ENCODE measurements around the gene DAPK1. TPM values are rescaled to one million over a fixed set of nuclear protein-coding genes. Genes with fewer than 3 reads are reported as not detected.

DAPK1 gene
- total and polyA plus RNA-seq, 2 experiments from 2014 or later: 44.4 to 62.3 TPM

DNA sequence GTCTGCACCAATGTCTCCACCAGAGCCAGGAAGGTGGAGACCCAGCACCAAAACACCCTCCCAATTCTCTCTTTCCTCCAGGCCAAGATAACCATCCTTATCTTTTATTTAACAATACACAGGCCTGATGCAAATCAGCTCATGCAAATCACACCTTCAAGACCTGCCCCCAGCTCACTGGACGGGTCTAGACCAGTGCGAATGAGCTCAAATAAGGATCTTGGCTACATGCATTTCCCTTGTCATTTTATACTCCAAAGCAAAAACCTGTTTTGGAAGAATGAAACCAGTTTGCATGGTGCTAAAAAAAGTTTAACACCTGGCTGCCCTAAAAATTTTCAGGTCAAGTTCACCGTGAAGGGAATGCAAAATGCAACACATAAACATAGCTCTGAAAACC, 31.9 kb upstream of the DAPK1 start:
- Histone ChIP-seq H3K27me3 (no peaks in the 10 kb centered on the region), H3K27ac (no peak overlapping the region), H4K20me1 (ENCODE audit: insufficient read depth, poor library complexity, severe bottlenecking) (no peaks in the 10 kb centered on the region), H3K9me2 (replicated peaks; ENCODE audit: insufficient read depth) (no peaks in the 10 kb centered on the region), H2AFZ (no peak overlapping the region), H3K9me3 (ENCODE audit: low read depth) (no peaks in the 10 kb centered on the region), H3K79me2 (no peaks in the 10 kb centered on the region), H3K4me1 (ENCODE audit: insufficient read depth) (no peaks in the 10 kb centered on the region), H3K36me3 (replicated peaks; ENCODE audit: insufficient read depth, low read depth) (no peaks in the 10 kb centered on the region), H3K4me2 (no peak overlapping the region), H3K4me3 (no peak overlapping the region)
- 83% methylated on average over 3 of the region's 3 CpGs for WGBS (ENCODE audit: low lambda C conversion rate, missing lambda C conversion rate)
- DNase-seq (ENCODE audit: low spot score): no peak
- no peak for TF ChIP-seq EZH2phosphoT487 (IDR thresholded peaks at IDR 0.05; ENCODE audit: low read depth, severe bottlenecking, unreplicated experiment)
- TF ChIP-seq, protein P1, sequence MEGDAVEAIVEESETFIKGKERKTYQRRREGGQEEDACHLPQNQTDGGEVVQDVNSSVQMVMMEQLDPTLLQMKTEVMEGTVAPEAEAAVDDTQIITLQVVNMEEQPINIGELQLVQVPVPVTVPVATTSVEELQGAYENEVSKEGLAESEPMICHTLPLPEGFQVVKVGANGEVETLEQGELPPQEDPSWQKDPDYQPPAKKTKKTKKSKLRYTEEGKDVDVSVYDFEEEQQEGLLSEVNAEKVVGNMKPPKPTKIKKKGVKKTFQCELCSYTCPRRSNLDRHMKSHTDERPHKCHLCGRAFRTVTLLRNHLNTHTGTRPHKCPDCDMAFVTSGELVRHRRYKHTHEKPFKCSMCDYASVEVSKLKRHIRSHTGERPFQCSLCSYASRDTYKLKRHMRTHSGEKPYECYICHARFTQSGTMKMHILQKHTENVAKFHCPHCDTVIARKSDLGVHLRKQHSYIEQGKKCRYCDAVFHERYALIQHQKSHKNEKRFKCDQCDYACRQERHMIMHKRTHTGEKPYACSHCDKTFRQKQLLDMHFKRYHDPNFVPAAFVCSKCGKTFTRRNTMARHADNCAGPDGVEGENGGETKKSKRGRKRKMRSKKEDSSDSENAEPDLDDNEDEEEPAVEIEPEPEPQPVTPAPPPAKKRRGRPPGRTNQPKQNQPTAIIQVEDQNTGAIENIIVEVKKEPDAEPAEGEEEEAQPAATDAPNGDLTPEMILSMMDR (IDR thresholded peaks at IDR 0.05; ENCODE audit: poor library complexity): no peak
- no peak for TF ChIP-seq EZH2 (IDR thresholded peaks at IDR 0.05; ENCODE audit: borderline replicate concordance)

DNA sequence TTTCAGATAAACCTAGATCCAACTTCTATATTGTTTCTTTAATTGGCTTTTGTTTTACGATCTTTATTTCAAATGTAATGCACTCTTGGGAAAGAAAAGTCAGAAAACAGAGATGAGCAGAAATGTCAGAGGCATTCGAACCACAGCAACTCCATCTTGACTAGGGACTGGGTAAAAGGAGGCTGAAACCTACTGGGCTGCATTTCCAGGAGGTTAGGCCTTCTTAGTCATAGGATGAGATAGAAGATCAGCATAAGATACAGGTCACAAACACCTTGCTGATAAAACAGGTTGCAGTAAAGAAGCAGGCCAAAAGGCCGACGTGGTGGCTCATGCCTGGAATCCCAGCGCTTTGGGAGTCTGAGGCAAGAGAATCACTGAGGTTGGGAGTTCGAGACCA, 30.5 kb upstream of the DAPK1 start:
- 92% methylated on average over 6 of the region's 6 CpGs for WGBS (ENCODE audit: low lambda C conversion rate, missing lambda C conversion rate)
- Histone ChIP-seq H4K20me1 (ENCODE audit: insufficient read depth, poor library complexity, severe bottlenecking) (no peaks in the 10 kb centered on the region), H3K4me1 (ENCODE audit: insufficient read depth) (no peaks in the 10 kb centered on the region)

DNA sequence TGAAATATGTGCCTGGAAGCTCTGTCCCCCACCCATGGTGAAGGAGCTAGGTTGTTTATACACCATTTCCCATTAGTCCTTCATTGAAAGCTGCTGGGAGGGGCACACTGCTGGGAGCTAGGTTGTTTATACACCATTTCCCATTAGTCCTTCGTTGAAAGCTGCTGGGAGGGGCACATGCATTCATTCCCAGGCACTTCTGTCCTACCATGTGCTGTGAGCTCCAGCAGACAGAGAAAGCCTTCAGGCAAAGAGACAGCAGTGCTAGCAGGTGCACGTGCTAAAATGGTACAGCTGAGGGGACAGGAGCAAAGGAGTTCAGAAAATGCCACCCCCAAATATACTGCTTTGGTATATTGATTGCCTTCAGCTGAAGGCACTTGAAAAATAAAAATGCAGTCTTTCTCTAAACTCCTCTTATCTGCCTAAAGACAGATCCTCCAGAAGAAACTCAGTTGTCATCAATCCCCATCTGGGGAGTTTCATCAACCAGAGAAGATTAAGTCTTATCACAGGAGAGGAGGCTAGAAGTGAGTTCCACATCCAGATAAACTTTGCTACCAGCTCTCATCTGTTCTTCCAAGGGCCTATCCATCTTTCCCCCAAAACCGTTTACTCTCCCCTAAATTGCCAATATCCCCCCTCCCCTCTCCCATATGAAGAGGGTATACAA, 27.7 kb upstream of the DAPK1 start:
- TF ChIP-seq, protein P1 (IDR thresholded peaks at IDR 0.05; ENCODE audit: poor library complexity): no peak
- TF ChIP-seq EZH2phosphoT487 (IDR thresholded peaks at IDR 0.05; ENCODE audit: low read depth, severe bottlenecking, unreplicated experiment) (no peak), EZH2 (IDR thresholded peaks at IDR 0.05; ENCODE audit: borderline replicate concordance) (no peak)
- H3K9me3 ChIP-seq (ENCODE audit: low read depth): no peaks in the 10 kb centered on the region
- H2AFZ ChIP-seq: no peak overlapping the region
- H3K36me3 ChIP-seq (replicated peaks; ENCODE audit: insufficient read depth, low read depth): no peaks in the 10 kb centered on the region
- H3K79me2 ChIP-seq: no peaks in the 10 kb centered on the region
- no peak for DNase-seq (ENCODE audit: low spot score)
- WGBS (ENCODE audit: low lambda C conversion rate, missing lambda C conversion rate): 33% methylated on average over 3 of the region's 3 CpGs
- no peaks in the 10 kb centered on the region for H3K27me3 ChIP-seq
- no peaks in the 10 kb centered on the region for H3K9me2 ChIP-seq (replicated peaks; ENCODE audit: insufficient read depth)
- H4K20me1 ChIP-seq (ENCODE audit: insufficient read depth, poor library complexity, severe bottlenecking): no peaks in the 10 kb centered on the region
- H3K4me1 ChIP-seq (ENCODE audit: insufficient read depth): no peaks in the 10 kb centered on the region
- no peak overlapping the region for H3K4me3 ChIP-seq
- no peak overlapping the region for H3K4me2 ChIP-seq
- H3K27ac ChIP-seq: no peak overlapping the region

More for the DNA sequence above, 30.5 kb upstream of the DAPK1 start:
- TF ChIP-seq EZH2 (IDR thresholded peaks at IDR 0.05; ENCODE audit: borderline replicate concordance): no peak
- TF ChIP-seq, protein P1 (IDR thresholded peaks at IDR 0.05; ENCODE audit: poor library complexity): no peak
- TF ChIP-seq EZH2phosphoT487 (IDR thresholded peaks at IDR 0.05; ENCODE audit: low read depth, severe bottlenecking, unreplicated experiment): no peak
- no peak for DNase-seq (ENCODE audit: low spot score)
- no peak overlapping the region for H3K4me3 ChIP-seq
- H3K4me2 ChIP-seq: no peak overlapping the region
- no peaks in the 10 kb centered on the region for H3K9me3 ChIP-seq (ENCODE audit: low read depth)
- H2AFZ ChIP-seq: no peak overlapping the region
- no peaks in the 10 kb centered on the region for H3K79me2 ChIP-seq
- H3K36me3 ChIP-seq (replicated peaks; ENCODE audit: insufficient read depth, low read depth): no peaks in the 10 kb centered on the region
- H3K9me2 ChIP-seq (replicated peaks; ENCODE audit: insufficient read depth): no peaks in the 10 kb centered on the region
- no peak overlapping the region for H3K27ac ChIP-seq
- no peaks in the 10 kb centered on the region for H3K27me3 ChIP-seq
